HG02884 (cell line): ENCODE measurements around the gene LPP.

Source experiments
- ATAC-seq: cut with Tn5 transposase; IDR thresholded peaks from one replicate; pipeline ENCODE4 v1.9.1; 2021; ENCODE audit warnings: mild to moderate bottlenecking, moderate library complexity; ENCODE audit not compliant: unreplicated experiment

Gene LPP

DNA sequence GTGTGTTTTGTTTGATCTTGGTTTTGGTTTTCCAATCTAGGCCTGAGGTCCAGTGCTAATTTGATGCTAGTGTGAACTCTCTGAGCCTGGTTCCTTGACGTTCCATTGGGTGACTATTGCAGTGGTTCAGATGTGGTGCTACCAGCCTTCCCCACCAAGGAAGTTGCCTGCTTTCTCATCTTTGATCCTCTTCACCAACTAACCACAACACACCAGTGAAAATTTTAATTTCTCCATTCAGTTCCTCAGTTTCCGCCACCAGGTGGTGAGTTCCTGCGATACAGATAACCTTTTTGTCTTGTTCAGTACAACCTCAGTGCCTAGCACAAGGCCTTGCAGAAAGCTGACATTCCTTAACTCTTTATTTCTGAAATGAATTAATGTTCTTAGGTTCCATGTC lies 680.4 kb downstream of the LPP start:
- ATAC-seq: no peak

DNA sequence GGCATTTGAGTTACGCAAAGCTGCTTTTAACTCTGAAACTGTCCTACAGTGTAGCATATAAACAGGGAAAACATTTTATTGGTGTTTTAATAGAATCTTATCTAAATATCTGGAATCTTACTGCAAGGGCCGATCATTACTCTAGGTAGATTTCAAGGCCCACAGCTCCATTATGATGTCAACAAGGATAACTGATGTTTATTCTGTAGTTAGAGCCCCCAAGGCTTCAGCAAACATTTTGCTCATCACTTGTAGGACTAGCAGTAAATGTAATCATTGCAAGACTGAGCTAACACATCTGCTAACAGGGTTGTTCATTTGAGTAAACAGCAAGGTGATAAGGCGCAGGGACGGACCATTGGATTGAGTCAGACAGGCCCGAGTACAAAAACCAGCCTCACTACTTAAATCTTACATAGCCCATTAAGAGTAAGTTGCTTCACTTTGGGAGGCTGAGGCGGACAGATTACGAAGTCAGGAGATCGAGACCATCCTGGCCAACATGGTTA lies 685.3 kb downstream of the LPP start:
- ATAC-seq: no peak

DNA sequence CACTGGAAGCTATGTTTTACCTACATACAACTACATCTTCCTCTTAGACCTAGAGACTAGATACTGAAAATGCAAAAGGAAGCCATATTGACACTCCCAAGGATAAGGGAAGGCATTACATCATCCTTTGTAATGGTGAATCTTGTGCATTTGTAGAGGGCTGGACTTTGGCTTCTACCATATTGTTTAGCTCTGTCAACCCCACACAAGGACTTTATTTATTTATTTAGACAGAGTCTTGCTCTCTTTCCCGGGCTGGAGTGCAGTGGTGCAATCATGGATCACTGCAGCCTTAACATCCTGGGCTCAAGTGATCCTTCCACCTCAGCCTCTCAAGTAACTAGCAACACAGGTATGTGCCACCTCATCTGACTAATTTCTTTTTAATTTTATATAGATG lies 686.3 kb downstream of the LPP start:
- no peak for ATAC-seq

DNA sequence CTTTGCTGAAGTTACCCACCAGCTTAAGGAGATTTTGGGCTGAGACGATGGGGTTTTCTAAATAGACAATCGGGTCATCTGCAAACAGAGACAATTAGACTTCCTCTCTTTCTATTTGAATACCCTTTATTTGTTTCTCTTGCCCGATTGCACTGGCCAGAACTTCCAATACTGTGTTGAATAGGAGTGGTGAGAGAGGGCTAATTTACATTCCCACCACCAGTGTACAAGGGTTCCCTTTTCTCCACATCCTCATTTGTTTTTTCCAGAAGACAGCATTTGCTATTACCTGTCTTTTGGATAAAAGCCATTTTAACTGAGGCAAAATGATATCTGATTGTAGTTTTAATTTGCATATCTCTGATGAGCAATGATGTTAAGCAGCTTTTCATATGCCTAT lies 687.9 kb downstream of the LPP start:
- ATAC-seq: no peak

DNA sequence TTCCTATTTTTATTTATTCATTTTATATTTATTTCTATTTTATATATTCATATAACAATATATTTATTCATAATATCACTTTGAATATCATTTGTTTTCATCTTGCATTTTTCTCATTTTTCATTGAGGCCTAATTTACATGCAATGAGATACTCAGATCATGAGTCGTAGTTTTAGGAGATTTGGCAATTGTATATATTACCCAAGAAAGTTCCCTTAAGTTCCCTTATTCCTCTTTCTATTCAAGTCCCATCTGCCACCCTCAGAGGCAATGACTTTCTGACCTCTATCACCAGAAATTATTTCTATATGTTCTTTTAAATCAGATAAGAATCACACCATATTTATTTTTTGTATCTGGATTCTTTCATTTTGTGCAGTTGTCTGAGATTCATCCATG lies 688.7 kb downstream of the LPP start:
- no peak for ATAC-seq

DNA sequence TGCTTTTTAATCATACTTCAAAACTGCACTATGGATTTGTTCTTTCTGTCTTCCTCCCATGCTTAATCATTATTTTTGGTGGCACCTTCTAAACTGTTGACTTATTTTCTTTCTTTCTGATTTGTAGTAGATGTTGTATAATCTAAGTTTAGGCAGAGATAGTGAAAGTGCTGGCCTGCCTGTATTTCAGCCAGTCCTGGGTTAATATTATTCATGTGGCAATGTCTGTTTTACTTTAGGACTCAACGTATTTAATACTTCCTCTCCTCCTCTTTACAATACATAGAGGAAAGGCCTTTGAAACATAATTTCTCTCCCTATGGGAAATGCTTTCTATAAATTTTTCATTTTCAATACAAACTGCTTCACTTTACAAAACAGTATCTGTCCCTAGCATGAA lies 690.1 kb downstream of the LPP start:
- ATAC-seq: no peak

DNA sequence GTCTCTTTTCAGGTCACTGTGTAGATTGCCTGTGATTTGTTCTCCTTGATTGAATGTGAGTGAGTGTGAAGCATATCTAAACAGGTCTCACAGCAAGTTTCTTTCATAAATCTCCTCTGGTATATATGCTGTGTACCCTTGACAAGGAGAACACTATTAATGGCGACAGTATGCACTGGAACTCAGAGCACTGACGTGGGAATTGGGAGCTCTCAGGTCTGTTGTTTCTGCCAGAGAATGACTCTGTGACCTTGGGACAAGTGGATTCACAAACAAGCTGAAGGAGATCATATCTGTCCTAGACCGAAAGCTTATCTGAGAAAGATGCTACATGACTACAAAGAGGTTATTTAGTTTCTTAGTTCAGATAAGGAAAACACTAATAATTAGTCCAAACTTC lies 691.6 kb downstream of the LPP start:
- ATAC-seq: no peak

DNA sequence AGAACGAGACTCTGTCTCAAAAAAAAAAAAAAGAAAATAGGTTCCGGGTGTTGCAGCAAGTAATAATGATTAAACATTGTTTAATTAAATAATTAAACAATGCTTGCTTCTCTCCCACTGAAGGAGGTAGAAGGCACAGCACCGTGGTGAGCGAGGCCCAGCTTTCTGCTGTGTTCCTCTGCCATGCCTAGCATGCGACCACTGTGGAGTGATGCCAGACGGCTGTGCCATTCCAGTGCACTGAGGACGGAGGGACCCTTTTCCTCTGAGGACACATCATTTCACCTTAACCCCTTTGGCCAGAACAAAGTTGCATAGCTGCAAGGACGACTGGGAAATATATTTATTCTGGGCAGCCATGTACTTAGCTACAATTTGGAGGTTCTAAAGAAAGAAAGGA lies 695.0 kb downstream of the LPP start:
- no peak for ATAC-seq

DNA sequence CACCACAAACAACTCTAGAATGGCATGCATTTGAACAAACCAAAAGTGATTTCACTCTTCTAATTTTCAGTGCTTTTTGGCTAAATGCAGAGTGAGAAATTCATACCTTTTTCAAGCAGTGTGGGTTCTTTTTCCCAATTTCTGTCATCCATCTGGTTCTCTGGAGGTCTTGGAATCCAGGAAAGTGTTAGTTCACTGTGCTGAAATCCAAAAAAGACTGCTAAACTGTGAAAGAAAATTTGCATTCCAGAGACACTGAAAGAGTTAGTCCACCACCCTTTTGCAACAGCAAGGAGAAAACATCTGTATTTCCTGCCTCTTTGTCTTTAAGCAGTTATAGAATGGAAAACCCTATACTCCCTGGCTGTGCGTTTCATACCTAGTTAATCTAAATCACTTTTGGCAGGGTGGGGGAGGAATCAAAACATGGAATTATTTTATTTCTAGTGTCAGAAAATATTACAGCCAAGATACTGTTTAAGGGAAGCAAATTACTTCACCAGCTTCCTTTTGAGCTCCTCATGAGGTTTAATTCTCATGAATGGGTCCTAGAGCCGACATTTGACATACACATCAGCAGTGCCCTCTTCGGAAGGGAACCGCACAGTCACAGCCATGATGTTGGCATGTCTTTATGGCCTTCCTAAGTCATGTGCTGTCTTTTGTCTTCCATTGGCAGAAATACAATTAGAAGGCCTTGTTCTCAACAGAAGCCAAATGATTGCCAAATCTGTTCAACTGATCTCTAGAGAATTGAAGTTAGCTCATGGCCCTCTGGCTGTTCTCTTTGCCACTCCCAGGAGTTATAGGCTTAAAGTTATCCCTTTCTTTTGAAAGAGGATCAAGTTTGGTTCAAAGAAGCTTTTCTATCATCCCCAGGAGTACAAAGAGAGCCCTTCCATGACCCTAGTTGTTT lies 700.2 kb downstream of the LPP start:
- no peak for ATAC-seq

DNA sequence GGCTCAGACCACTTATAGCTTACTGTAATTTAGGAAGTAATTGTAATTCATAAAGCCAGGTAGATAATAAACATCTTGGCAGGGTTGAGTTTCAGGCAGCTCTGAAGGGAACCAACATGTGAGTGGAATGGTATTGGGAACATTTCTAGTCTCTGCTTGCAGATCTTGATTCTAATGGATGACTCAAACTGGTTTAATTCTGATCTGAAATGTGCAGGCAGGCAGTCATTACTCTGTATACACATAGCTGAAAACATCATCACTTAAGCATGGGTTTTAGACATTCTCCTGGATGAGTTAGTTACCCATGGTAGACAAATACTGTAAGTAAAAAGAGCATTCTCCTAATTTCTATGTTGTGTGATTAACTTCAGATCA lies 700.8 kb downstream of the LPP start:
- ATAC-seq: no peak

DNA sequence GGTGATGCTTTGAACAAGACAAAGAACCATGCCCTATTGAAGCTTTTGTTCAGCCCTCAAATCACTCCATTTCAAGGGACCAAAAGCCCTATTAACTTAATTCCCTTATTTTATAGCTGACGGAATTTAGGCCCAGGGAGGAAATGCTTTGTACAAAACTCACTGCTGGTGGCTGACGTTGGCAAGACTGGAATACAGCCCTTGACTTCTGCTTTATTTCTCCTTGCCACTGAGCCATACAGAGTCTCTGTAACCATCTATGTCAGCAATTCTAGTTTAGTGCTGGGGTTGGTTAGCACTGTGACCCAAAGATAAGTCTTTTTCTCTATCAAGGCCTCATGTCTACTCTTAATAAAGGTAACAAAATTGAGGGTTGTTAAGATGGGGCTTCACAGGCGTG lies 701.7 kb downstream of the LPP start:
- no peak for ATAC-seq

DNA sequence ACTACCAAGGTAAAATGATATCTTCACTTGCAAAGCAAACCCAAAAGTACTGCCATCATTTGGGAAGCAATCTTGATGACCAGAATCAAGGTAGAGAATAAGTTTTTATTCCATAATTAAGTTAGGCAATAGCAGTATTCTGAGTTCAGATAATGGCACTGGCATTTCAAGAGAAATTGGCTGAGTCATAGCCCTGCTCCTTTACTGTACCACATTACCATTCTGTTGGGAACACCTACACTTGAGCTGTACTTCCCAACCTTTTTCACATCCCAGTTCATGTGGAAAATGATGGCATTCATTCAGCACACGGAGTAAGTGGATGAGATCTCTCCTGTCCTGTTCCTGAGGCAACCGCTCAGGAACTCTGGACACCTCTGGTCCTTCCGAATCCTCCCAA lies 706.2 kb downstream of the LPP start:
- no peak for ATAC-seq

DNA sequence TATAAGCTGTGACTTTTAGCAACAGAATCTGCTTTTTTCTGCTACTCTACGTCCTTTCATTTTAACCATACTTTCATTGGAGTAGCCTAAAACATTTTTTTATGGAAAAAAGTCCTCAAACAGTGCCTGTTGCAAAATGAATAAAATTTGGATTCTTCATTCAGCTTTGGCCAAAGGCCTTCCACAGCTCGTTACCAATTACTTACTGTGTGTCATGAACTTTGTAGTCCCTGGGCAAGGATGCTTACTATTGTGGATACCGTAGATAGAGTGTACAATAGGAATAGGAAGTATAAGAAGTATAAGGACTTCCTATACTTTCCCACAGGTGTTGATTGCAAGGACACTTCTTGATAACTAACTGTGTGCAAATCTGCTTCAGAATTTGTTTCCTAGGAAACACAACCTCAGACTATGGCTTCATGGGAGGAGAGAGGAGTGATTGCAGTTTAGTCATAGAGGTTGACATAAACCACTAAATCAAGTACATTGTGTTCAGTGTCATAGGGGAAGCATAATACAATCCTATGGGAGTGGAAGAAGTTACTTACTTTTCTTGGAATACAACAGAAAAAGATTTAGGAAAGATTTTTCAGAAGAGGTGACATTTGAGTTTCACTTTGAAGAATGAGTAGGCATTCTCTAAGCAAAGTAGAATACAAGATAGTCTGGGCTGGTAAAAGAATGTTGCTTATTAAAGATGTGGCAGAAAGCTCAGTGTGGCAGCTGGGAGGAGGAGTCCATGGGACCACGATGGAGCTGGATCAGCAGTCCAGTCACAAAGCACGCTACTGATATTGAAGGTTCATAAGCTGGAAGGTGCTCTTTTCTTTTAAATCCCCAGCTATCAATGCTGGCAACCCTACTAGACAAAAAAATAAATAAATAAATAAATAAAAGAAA lies 708.1 kb downstream of the LPP start:
- no peak for ATAC-seq

DNA sequence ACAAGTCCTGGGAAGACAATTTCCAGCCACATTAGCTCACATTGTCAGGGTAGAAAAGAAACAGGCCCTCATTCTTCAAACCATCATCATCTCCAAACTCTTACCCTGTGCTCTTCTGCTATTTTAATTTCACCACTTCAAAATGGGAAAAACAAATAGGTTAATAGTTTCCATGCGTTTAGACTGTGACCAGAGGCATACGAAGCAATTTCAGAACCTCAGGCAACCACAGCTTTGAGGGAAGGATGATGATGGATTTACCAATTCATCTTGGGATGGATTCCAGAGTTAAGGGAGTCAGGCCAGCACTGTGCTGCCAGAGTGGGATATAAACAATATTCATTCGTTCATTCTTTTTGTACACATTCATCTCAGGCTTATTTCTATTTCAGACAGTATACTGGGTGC lies 710.0 kb downstream of the LPP start:
- ATAC-seq: no peak

DNA sequence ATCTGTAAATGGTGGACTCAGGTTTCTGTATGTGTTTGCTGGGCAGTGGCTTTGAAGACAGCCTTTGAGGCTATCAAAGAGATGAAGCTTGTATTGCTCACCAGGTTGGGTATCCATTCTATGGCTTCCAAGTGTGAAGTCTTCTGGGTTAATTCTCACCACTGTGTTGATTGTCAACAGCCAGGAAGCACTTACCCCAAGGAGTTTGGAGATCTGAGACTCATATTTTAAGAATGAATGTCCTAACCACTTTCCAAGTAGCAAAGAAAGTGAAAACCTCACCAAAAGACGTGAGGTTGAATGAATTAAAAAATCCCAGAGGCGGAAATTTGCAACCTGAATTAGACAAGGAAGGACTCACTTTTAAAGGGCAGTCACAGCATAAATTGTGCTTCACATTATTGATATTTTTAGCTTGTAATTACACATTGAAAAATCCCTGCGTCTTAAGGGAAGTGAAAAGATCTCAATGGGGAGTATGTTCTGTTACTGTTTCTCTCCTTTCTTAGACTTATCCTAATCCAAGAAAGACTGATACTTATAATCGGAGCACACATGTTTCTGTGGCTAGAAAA lies 713.8 kb downstream of the LPP start:
- ATAC-seq: no peak

DNA sequence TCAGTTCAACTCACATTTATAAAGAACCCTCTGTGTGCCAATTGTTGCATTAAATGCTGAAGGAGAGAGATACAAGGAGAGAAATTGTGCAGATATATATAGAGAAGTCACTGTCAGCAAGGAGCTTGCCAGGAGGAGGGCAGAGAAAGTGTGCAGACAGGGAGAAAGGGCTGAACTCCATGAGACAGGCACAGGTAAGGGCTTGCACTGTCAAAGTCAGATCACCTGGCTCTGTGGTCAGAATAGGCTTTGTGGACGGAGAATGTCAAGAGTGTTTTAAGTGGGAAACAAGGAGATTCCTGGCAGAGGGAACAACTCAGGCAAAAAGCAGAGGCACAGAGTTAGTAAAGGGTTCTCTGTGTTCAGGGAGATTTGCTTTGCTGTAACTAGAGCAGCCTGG lies 714.8 kb downstream of the LPP start:
- no peak for ATAC-seq

DNA sequence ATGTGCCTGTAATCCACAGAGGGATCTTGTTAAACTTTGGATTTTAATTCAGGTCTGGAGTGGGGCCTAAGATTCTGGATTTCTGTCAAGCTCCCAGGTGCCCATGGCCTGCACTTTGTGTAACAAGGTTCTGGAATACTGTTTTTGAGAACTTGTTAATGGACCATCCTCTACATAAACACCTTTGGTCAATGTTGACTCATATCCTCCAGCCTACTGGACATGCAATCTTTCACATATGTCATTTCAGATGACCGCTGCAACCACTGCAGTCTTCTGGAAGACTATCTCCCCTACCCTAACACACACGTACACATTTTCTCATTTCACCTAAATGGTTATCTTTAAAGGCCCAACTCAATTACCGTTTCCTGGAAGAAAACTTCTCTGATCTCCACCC lies 715.7 kb downstream of the LPP start:
- ATAC-seq: no peak

DNA sequence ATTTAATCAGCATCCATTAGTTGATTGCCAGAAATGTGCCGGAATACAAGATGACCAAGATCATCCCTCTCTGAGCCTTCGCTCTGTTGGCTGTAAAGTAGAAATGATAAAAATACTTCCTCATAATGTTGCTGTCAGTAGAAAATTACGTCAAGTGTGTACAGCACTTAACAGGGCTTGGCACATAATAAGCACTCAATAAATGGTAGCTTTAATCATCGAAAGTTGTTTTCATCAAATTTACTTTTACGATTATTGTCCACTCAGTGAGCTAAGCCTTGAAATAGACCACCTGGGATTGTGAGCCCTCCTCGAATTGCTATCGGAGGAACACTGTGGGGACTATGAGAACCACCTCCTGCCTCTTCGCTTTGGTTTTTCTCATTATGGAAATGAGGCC lies 716.5 kb downstream of the LPP start:
- ATAC-seq: no peak

DNA sequence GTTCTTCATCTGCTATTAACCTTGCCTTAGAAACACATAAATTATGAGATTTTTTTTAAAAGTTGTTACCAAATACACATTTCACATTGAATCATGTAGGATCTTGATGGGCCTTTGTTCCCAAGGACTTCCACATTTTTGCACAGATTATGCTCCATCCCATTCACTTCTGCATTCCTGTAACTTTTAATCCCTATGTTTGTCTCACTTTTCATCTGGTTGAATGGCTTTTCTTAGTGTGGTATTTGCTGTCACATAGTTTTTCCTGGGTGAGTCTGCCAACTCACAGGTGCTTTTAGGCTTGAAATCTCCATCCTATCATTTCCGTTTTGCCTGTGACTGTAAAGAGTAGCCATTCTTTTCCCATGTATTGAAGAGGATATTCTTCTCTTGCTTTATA lies 720.6 kb downstream of the LPP start:
- no peak for ATAC-seq

DNA sequence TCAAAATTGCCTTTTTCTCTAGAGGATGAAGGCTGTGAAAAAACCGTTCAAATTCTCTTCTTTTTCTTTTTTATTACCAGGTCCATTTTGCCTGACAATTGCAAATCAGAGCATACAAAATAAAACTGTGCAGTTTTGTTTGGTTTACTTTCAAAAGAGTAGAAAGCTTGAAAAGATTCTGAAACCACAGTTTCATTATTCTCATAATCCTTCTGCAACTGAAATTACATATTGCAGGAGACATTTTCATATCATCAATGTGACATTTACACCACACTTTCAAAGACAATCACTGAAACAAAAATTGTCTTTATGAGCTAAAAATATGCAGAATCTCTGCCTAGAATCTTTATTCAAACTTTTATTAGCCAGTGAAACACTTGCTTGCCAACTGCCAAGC lies 721.5 kb downstream of the LPP start:
- no peak for ATAC-seq

DNA sequence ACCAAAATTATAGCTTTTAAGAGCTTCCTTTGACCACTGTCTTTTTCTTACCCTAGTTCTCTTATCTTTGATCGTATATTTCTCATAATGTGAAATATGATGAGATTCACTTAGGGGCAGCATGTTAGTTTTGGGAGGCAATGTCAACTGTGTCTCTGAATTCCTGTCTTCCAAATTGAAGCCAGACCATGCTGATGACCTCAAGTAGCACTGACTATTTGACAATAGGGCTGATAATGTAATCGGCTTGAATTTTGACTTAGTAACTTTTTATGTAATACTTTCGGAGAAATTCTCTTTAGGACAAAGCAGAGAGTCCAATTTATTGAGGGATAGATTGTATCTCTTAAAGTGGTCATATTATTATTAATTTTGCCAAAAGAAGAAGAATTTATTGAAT lies 722.4 kb downstream of the LPP start:
- no peak for ATAC-seq

DNA sequence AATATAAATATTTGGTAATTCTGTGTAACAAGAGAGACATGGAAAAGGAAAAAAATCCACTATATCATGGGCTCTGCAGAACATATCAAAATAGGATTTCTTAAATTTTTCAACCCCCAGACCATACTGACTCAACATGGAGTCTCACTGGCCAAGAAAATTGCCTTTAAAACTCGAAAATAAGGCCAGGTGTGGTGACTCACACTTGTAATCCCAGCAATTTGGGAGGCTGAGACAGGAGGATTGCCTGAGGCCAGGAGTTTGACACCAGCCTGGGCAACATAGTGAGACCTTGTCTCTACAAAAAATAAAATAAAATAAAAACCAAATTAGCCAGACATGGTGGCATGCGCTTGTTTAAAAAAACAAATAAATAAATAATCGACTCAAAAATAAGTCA lies 723.4 kb downstream of the LPP start:
- ATAC-seq: no peak
